GM12878 (cell line): ENCODE data around the gene CWF19L1.

ENCODE experiments used
- CBFB ChIP-seq: IDR thresholded peaks from 2 replicates; pipeline ENCODE4 v1.6.1; 2016; ENCODE audit warnings: antibody characterized with exemption, low read depth
- EP300 ChIP-seq, 2 experiments: fragments of 150-350 bp in 1 of 2; IDR thresholded peaks; 2 replicates each; pipeline ENCODE4 v1.6.1; 2011 to 2012; ENCODE audit warnings: low read depth in 2 of 2, low read length in 2 of 2, borderline replicate concordance in 1 of 2, improper control_type of control experiment in 1 of 2, inconsistent platforms in 1 of 2; ENCODE audit not compliant: control insufficient read depth in 1 of 2
- IRF4 ChIP-seq: IDR thresholded peaks from 2 replicates; pipeline ENCODE4 v1.6.1; 2011; ENCODE audit warnings: low read depth, low read length
- KAT2A ChIP-seq: conservative IDR thresholded peaks from 2 replicates; pipeline ENCODE4 v1.6.1; 2011; ENCODE audit warnings: low read depth, low read length; ENCODE audit not compliant: control insufficient read depth
- NRF1 ChIP-seq: conservative IDR thresholded peaks from 2 replicates; pipeline ENCODE4 v1.6.1; 2011; ENCODE audit warnings: mild to moderate bottlenecking, low read depth, low read length, improper control_type of control experiment
- PKNOX1 ChIP-seq: fragments of 450-650 bp; IDR thresholded peaks from 2 replicates; pipeline ENCODE4 v1.6.1; 2016; ENCODE audit warnings: mild to moderate bottlenecking
- POLR2A ChIP-seq: IDR thresholded peaks from 2 replicates; pipeline ENCODE4 v1.6.1; 2011; ENCODE audit warnings: low read depth, mild to moderate bottlenecking, low read length
- POLR2AphosphoS2 ChIP-seq: IDR thresholded peaks from 2 replicates; pipeline ENCODE4 v1.6.1; 2011; ENCODE audit warnings: low read depth, mild to moderate bottlenecking, low read length, improper control_type of control experiment, moderate library complexity
- POLR2AphosphoS5 ChIP-seq: IDR thresholded peaks from 2 replicates; pipeline ENCODE4 v1.6.1; 2011; ENCODE audit warnings: mild to moderate bottlenecking, low read length, inconsistent platforms
- RAD51 ChIP-seq: fragments of 450-650 bp; IDR thresholded peaks from 2 replicates; pipeline ENCODE4 v1.6.1; 2016; ENCODE audit warnings: moderate library complexity, mild to moderate bottlenecking, inconsistent platforms
- SIN3A ChIP-seq: IDR thresholded peaks from 2 replicates; pipeline ENCODE4 v1.6.1; 2012; ENCODE audit warnings: low read depth, low read length, improper control_type of control experiment
- USF2 ChIP-seq: IDR thresholded peaks from 2 replicates; pipeline ENCODE4 v1.6.1; 2011; ENCODE audit warnings: low read depth, low read length, improper control_type of control experiment, borderline replicate concordance
- ZNF207 ChIP-seq: fragments of 450-650 bp; IDR thresholded peaks from 2 replicates; pipeline ENCODE4 v1.6.1; 2014; ENCODE audit warnings: antibody characterized with exemption, mild to moderate bottlenecking, borderline replicate concordance

DNA sequence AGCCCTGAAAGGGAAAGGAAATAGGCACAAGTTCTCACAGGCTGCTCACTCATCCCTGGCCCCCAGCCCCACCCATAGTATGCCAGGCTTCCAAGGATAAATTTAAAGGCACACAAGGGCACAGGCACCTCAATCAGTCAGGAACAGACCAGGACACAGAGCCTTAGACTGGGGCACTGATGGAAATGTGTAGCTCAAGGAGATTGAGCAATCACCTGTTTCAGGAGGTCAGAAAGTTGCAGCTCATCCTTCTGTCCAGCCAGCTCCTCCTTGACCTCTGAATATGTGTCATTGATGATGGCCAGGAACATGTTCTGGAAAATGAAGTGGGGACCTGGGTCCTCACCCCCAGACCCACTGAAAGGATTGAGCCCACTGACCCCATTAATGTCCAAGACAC, 25.6 kb upstream of the CWF19L1 start:
- TF ChIP-seq EP300 (IDR thresholded peaks at IDR 0.05; ENCODE audit: borderline replicate concordance in 1 of 2, control insufficient read depth in 1 of 2, low read depth in 2 of 2, low read length in 2 of 2) (no peak), ZNF207 (no peak), SIN3A (no peak), IRF4 (no peak), KAT2A (no peak), RAD51 (no peak), POLR2AphosphoS2 (no peak), NRF1 (no peak), USF2 (no peak), CBFB (no peak), POLR2A (no peak), PKNOX1 (no peak), POLR2AphosphoS5 (no peak)
